Activated CD4-positive, CD25-positive, alpha-beta regulatory T cell treated with anti-CD3 and anti-CD28 coated beads, Interleukin-2, amount 50 U/mL, for 24 hours (primary cell): ENCODE data around the gene ARHGAP22.
A peak's percentile ranks its signal among the peaks of the same experiment; 100 is the strongest.

Source experiments
- ATAC-seq, 2 donors: fragments of 150-1000 bp; cut with Tn5 transposase; one replicate each; pipeline ENCODE4 v1.10.0; 2021; ENCODE audit warnings: mild to moderate bottlenecking in 1 of 2, moderate library complexity in 1 of 2

Gene ARHGAP22

GRCh38 chr10:48526846-48527505 is 77.9 kb downstream of the ARHGAP22 start:
- ATAC-seq: no peak

- ATAC-seq: no peak
These were observed 78.7 kb downstream of the ARHGAP22 start for GRCh38 chr10:48526011-48526821.

DNA sequence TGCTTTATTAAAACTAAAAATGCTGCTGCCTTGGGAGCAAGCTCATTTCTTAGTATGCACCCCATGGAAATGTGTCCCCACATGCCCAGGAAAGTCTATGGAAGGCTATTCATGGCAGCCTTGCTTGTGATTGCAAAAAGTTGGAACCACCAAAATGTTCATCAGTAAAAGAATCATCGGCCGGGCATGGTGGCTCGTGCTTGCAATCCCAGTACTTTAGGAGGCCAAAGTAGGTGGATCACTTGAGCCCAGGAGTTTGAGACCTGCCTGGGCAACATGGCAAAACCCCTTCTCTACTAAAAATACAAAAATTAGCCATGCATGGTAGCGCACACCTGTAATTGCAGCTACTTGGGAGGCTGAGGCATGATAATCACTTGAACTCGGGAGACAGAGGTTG is 79.8 kb downstream of the ARHGAP22 start:
- no peak for ATAC-seq

DNA sequence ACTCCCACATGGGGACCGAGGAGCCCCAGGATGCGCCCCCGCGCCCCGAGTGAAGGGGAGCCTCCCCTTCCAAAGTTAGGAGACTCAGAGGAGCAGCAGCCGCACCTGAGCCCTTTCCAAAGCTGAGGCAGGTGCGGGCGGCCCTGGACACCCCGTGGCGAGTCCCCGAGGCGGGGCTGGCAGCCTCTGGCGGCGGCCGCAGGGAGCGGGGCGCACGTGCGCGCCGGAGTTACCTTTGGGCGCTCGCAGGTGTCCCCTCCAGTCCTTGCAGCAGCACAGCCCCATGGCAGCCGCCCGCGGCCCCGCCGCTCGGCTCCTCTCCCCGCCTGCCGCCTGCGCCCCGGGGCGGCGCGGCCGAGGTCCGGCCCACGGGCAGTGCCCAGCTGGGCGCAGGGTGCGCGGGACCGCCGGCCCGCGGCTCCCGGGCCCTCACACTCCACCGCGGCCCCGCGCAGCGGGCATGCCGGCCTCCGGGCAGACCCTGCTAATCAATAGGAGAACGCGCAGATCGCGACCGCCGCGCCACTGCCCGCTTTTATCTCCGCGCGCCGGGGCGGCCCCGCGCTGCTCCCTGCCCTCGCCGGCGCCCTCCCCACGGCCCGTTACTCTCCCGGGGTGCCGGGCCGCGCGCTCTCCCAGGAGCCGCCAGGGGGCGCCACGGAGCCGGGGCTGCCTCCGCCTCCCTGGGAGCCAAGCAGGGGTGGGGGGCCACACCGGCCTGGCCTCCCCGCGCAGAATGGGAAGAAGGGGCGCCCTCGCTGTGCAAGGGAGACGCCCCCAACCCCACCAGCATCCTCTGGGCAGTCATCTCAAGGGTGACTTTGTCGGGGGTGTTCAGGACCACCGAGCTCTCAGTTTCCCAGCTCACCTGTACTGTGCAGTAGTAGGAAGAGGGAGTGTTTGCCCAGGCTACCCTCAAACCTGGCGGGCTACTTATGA is 80.8 kb downstream of the ARHGAP22 start:
- peak in 1 of 2 donors; percentile 12 for ATAC-seq

DNA sequence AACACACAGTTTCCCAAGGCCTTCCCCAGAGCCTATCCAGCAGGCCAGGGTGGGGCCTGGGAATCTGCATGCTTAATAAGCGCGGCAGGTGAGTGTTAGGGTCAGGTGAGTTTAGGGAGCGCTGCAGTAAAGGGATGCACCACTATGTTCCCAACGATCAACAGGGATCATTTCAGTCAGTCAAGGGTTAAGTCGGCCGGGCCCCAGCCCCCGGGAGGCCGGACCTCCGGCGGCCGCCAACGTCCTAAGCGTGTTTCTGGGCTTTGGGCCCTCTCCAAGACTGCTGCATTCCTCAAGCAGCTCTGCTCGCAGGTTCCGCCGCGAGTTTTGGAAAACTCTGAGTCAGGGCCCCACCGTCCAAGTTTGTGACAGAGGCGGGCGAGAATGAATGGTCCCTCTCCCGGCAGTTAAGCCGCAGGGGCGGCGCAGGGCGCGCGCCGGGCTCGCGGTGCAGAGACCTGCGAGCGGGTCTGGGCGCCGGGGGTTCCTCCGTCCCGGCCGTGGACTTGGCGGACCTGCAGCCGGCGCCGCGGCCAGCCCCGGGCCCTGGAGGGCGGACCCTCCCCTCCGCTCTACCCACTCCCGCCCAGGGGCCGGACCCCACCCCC is 81.6 kb downstream of the ARHGAP22 start:
- ATAC-seq: no peak

GRCh38 chr10:48522011-48522765 is 82.7 kb downstream of the ARHGAP22 start:
- no peak for ATAC-seq

DNA sequence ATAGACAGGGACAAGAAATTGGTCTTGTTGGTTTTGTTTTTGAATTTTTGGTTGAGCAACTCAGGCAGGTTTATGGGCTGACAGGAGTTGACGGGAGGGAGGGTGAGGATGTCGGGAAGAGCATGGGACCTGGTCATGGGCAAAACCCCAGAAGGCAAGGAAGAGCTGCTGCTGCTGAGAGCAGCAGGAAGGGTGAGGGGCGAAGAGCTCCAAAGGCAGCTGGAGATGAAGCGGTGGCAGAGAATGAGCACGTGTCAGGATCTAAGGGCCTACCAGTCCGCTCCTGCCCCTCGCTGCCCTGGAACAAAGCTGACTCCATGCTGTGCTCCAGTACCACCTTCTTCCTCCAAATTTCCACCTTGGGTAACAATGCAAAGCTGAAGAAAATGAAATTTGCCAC is 84.3 kb downstream of the ARHGAP22 start:
- ATAC-seq: no peak

GRCh38 chr10:48520184-48520506 is 84.7 kb downstream of the ARHGAP22 start:
- ATAC-seq: no peak

- ATAC-seq: no peak
These were observed 85.2 kb downstream of the ARHGAP22 start for GRCh38 chr10:48519481-48520183.

GRCh38 chr10:48518986-48519385 is 85.9 kb downstream of the ARHGAP22 start:
- ATAC-seq: no peak

DNA sequence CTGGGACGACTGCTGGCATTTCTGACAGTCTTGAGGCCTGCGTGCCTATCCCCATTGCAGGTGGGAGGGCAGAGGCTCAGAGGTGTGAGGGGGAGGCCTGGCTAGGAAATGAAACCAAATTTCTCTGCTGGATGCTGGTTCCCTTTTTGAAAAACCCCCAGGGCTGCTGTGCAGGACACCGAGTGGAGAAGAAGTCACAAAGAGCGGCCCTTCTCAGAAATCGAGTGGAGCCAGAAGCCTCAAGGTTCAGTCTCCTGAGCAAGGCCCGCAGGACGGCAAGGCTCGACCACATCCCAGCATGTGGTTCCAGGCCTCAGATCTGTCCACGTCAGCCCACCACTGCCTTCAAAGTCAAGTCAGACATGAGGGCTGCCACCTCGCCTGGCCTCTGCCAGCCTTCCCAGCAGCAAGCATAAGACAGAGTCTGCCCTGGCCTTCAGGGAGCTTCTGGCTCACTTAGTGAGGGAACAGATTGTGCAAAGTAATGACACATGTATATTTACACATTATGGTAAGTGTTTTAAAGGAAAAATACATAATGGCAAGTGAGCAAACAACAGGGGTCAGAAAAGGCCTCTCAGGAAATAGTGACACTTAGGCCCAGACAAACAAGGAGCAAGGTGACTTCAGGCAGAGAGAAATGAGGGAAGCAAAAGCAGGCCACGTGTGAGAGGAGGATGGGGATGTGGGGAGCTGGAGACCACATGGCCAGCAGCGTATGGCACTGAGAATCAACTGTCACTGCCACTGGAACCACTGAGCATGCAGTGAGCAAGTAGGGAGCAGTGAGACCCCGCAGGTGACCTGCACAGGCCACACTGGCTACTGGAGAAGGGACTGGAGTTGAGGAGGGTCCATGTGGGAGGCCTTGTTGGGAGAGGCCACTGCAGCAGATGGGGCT is 86.7 kb downstream of the ARHGAP22 start:
- ATAC-seq: peak in 1 of 2 donors; percentile 20

DNA sequence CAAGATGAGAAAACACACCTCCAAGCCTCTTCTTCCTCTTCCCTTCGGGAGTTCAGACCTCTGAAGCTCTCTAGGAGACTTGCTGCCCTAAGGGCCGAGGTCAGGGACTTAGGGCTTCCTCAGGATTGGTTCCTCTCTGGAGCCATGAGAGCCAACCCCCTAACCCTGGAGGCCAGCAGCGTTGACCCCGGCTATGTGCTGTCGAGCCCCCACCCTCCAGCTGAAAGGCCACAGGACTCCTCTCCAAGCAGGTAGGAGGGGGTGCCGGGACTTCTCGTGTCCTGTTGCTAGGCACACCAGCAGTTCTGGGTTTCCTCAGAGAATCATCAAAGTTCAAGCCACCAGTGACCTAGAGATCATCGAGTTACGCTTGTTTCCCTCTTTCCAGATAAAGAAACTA is 87.4 kb downstream of the ARHGAP22 start:
- no peak for ATAC-seq

- no peak for ATAC-seq
These were observed 88.0 kb downstream of the ARHGAP22 start for GRCh38 chr10:48516911-48517310.

- no peak for ATAC-seq
These were observed 90.0 kb downstream of the ARHGAP22 start for GRCh38 chr10:48514916-48515315.

- ATAC-seq: no peak
These were observed 90.6 kb downstream of the ARHGAP22 start for GRCh38 chr10:48514255-48514654.

- ATAC-seq: no peak
These were observed 92.0 kb downstream of the ARHGAP22 start for GRCh38 chr10:48512861-48513260.

GRCh38 chr10:48511875-48512231 is 93.0 kb downstream of the ARHGAP22 start:
- ATAC-seq: peak in 1 of 2 donors; percentile 51

- ATAC-seq: no peak
These were observed 93.6 kb downstream of the ARHGAP22 start for GRCh38 chr10:48511066-48511874.

DNA sequence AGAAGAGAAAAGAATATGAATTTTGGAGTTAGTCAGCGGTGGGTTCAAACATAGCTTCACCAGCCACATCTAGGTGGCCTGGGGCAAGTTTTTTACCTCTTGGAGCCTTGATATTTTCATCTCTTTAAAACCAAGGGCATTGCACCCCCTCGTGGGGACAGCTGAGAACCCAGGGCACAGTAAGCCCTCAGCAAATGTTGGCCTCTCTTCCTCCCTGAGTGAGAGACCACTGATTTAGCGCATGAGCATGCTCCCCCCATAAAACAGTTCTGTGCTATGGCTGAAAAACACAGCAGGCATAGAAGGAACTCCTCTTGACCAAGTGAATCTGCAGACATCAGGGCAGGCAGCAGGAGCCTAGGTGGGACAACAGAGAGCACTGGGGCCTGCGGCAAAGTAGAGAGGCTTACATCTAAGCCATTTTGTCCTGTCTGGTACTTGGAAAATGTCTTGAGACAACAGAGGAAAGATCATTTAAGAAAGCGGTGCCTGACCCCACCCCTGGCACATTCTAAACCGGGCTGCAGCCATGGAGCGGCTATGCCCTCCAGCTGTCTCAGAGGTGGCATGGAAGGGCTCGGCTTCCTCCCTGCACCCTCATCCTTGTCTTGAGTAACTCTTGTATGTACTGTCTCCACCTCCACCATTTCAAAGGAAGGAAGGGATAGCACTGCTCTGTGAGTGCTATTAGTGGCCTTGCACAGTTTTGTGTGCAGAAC is 94.7 kb downstream of the ARHGAP22 start:
- ATAC-seq: no peak
